Endothelial cell of hepatic sinusoid (primary cell): ENCODE measurements around the gene GIPC1.

Experiments
- in situ Hi-C: cut with HindIII; loops from 2 replicates; pipeline ENCODE4 v1.10.0; 2017; ENCODE audit warnings: low sequenced_read_pairs

GIPC1 gene

DNA sequence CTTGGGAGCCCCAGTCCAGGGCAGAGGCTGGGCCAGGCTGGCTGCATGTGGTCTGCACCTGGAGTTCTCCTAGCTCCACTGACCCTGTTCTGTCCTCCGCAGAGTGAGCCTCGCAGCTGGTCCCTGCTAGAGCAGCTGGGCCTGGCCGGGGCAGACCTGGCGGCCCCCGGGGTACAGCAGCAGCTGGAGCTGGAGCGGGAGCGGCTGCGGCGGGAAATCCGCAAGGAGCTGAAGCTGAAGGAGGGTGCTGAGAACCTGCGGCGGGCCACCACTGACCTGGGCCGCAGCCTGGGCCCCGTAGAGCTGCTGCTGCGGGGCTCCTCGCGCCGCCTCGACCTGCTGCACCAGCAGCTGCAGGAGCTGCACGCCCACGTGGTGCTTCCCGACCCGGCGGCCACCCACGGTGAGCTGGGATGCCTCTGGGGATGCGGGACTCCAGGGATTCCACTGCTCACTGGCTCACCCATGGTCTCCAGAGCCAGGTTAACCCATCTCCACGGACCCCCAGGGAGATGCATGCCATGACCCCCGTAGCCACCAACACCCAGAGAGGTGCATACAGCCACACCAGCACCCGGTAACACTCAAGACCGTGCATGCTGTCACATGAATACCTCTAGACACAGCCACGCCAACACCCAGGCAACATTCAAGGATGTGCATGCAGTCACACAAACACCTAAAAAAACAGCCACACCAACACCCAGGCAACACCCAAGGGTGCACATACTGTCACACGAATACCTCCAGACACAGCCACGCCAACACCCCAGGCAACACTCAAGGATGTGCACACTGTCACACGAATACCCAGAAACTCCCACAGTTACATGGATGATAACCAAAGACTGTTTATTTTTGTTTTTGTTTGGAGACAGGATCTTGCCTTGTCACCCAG is 54.6 kb downstream of the GIPC1 start:
- in situ Hi-C loops = no loop called here

DNA sequence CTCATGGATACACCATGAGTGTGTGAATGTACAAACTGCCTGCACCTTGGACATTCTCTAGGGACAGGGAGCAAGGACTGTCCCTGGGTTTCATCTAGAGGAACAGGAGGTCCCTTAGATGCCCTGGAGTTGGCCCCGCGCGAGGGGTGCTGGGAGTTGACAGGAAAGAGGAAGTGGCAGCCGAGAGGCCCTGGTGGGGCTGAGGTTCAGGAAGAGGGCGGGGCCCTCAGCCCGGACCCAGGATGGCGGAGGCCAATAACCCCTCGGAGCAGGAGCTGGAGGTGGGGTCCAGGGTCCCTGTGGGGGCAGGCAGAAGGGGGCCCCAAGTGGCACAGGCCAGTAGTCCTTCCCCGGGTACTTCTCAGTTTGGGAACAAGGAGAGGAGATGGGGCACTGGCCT is 55.9 kb downstream of the GIPC1 start:
- in situ Hi-C loops = no loop called here

DNA sequence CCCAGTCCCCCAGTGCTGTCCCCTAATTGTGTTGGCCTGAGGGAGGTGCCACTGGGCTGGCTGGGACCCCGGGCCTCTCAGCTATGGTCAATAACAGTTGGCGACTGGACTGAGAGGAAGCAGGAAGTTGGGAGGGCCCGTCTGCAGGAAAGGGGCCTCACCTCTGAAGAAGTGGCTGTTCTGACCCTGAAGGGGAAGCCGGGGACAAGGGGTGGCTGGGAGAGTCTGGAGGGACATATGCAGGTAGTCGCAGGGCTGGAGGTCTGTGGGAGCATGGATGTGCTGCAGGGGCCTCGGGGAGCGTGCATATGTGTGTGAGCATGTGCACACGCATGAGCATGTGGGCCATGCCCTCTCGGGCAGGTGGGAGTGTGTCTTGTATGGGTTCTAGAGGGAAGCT is 56.9 kb downstream of the GIPC1 start:
- in situ Hi-C loops = no loop called here

DNA sequence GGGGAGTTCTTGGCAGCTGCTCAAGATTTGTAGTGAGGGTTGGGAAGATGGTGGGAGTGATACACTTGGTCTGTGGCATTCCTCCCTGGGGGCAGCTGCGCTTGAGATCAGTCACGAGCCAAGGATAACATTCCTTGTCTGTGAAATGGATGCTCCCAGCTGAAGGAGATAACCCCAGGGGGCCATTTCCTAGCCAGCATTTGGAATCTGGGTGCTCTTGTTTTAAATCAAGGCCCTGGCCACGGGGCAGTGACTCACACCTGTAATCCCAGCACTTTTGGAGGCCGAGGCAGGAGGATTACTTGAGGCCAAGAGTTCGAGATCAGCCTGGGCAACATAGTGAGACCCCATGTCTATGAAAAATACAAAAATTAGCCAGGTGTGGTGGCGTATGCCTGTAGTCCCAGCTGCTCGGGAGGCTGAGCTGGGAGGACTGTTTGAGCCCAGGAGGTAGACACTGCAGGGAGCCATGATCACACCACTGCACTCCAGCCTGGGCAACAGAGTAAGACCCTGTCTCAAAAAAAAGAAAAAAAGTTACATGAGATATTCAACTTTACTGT is 58.3 kb downstream of the GIPC1 start:
- in situ Hi-C loops = no loop called here

GRCh38 chr19:14435320-14436050 is 60.4 kb downstream of the GIPC1 start:
- in situ Hi-C loops = no loop called here

GRCh38 chr19:14434543-14435319 is 61.2 kb downstream of the GIPC1 start:
- in situ Hi-C loops = no loop called here

GRCh38 chr19:14433554-14434501 is 62.1 kb downstream of the GIPC1 start:
- in situ Hi-C loops = no loop called here

DNA sequence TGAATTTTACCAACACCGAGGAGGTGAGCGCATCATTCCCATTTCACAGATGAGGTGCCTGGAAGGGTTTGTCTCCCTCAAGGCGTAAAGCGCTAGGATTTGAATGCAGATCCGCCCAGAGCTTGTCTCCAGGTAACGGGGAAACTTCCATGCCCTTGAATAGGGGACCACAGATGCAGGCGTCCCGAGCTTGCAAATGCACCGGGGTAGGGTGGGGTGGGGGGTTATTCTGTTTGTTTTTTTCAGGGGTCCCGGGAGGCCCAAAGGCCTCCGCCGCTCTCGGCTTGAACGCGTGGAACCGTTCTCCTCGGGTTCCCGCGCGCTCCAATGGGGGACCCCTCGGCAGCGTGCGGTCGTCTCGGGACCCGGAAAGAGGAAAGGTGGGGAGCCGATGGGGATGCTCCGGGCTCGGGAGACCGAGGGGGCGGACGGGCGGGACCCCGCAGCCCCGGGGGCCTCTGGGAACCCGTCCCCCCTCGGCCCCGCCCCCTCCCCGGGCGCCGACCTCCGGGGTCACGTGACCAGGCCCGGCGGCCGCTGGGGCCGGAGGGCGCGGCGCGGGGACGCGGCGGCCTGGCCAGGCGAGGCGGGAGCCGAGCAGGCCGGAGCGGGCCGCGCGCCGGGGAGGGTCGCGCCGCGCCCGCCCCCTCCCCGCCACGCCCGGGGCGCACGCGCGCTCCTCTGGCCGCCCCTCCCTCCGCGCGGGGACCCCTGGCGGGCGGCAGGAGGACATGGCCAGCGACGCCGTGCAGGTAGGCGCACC is 63.0 kb downstream of the GIPC1 start, which contains the start of gene PKN1:
TSS of gene PKN1 (plus strand) at position 516 of the 763 bp plus-strand sequence. CDS start at position 732, 216 bp downstream.
- in situ Hi-C loops = no loop called here

DNA sequence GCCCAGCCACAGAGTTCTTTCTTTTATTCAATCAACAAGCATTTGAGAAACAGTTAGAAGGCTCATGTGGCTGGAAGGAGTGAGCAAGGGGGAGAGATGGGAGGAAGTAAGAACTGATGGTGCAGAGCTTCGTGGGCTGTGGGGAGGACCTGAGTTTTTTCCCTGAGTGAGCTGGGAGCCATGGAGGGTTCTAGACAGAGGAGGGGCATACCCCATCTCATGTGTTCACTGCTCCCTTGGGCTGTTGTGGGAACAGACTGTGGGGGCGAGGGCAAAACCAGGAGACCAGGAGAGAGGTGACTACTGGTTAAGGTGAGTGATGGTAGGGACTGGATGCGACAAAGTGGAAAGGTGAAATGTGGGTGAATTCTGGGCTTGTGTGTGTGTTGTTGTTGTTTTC is 65.2 kb downstream of the GIPC1 start:
- in situ Hi-C loops = no loop called here

GRCh38 chr19:14428882-14429416 is 67.0 kb downstream of the GIPC1 start:
- in situ Hi-C loops = loop anchor here (10.0 kb wide), 1 partner anchor 164 kb away; no protein-coding TSS in a partner anchor
